ENCODE data around the gene UGT8.
A peak's percentile ranks its signal among the peaks of the same experiment; 100 is the strongest.

Gene UGT8, protein sequence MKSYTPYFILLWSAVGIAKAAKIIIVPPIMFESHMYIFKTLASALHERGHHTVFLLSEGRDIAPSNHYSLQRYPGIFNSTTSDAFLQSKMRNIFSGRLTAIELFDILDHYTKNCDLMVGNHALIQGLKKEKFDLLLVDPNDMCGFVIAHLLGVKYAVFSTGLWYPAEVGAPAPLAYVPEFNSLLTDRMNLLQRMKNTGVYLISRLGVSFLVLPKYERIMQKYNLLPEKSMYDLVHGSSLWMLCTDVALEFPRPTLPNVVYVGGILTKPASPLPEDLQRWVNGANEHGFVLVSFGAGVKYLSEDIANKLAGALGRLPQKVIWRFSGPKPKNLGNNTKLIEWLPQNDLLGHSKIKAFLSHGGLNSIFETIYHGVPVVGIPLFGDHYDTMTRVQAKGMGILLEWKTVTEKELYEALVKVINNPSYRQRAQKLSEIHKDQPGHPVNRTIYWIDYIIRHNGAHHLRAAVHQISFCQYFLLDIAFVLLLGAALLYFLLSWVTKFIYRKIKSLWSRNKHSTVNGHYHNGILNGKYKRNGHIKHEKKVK

DNA sequence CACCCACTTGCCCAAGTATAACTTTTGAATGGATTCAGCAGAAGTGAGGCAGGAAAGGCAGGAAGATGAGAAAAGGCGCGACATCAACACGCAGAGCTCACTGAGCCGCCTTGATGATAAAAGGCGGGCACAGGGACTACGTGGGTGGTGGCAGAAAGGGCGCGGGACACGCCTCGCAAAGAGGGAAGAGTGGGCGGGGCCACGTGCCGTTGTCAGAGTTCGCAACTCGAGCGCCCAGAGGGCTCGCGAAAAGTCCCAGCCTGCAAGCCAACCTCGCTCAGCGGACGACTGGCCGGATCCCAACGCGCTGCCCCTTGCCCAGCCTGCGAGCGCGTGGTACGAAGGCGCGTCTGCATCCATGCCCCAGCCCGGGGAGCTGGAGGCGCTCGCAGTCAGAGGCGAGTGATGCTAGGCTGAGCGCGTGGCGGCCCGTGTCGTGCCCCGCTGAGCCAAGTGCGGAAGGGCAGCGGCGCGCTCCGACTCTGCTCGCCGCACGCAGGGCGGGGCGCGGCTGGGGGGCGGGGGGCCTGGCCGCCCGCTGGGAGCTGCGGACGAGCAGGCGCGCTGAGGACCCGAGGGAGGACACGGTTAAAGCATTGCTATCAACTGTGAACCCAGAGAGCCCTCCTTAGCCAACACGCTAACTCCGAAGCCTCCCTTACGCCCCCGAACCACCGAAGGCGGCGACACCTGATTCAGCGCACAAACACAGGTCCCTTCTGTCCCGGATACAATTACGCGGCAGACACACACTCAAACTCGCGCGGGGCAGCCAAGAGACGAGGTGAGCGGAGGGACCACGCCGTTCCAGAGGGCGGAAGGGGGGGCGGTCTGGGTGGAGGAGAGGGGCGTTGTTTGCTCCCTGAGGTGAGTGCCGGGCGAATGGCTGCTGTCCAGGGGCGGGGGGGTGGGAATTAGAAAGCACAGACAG is at the start of gene UGT8:
TSS of gene UGT8 (plus strand) at position 617 of the 931 bp plus-strand sequence. CDS start 24,074 bp downstream, outside the sequence.
- ChIA-PET CTCF (no interaction called here), POLR2A (no interaction called here)
- TF ChIP-seq, protein P1, sequence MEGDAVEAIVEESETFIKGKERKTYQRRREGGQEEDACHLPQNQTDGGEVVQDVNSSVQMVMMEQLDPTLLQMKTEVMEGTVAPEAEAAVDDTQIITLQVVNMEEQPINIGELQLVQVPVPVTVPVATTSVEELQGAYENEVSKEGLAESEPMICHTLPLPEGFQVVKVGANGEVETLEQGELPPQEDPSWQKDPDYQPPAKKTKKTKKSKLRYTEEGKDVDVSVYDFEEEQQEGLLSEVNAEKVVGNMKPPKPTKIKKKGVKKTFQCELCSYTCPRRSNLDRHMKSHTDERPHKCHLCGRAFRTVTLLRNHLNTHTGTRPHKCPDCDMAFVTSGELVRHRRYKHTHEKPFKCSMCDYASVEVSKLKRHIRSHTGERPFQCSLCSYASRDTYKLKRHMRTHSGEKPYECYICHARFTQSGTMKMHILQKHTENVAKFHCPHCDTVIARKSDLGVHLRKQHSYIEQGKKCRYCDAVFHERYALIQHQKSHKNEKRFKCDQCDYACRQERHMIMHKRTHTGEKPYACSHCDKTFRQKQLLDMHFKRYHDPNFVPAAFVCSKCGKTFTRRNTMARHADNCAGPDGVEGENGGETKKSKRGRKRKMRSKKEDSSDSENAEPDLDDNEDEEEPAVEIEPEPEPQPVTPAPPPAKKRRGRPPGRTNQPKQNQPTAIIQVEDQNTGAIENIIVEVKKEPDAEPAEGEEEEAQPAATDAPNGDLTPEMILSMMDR (IDR thresholded peaks at IDR 0.05; ENCODE audit: control extremely low read depth, extremely low read depth, low read depth, missing control alignments): no peak
- peak; percentile 33 for DNase-seq (ENCODE audit: extremely low spot score)

DNA sequence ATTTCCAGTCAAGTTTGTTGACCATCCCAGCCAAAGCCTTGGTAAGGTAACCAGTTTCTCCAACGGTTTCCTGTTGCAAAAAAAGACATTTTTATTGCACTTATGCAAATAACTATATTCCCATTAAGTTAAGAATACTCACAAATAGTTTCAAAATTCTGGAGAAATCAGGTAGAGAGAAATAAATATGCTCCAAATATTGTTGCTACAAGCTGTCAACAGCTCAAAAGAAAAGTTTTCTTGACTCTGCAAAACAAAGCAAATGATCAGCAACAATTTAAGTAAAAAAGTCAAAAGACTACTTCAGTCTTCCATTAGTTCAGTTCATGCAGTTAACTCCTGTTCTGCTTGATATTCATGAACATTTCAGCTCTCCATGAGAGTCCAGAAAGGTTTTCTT is 49.0 kb upstream of the UGT8 start:
- POLR2A ChIA-PET: no interaction called here
- no peak for DNase-seq (ENCODE audit: extremely low spot score)
- CTCF ChIA-PET: no interaction called here
- TF ChIP-seq, protein P1 (IDR thresholded peaks at IDR 0.05; ENCODE audit: control extremely low read depth, extremely low read depth, low read depth, missing control alignments): no peak

- POLR2A ChIA-PET: no interaction called here
- TF ChIP-seq, protein P1 (IDR thresholded peaks at IDR 0.05; ENCODE audit: control extremely low read depth, extremely low read depth, low read depth, missing control alignments): no peak
- DNase-seq (ENCODE audit: extremely low spot score): no peak
- CTCF ChIA-PET: no interaction called here
Observed at GRCh38 chr4:114558446-114559020, 40.1 kb upstream of the UGT8 start.

DNA sequence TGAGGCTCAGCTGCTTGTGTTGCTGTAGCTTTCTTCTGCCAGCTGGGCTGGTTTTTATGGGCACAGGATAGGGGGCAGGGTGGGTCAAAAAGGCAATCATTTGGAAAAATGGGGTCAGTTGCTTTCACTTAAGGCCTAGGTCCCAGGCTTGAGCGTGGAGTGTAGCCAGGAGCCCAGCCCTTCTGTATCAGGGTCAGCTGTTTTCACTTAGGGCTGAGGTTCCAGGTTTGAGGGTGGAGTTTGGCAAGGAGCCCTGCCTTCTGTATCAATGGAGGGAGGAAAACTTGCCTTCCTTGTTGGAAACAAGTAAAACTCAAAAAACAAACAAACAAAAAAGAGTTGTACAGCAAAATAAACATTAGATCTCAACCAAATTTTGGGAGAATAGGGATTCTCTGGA is 37.0 kb upstream of the UGT8 start:
- no peak for DNase-seq (ENCODE audit: extremely low spot score)
- TF ChIP-seq, protein P1 (IDR thresholded peaks at IDR 0.05; ENCODE audit: control extremely low read depth, extremely low read depth, low read depth, missing control alignments): no peak
- ChIA-PET POLR2A (no interaction called here), CTCF (interaction anchor here (1.2 to 1.4 kb wide), 3 partner anchors 9 to 43 kb away, joined by 3 read pairs; no protein-coding TSS in a partner anchor)

GRCh38 chr4:114562176-114562904 is 36.3 kb upstream of the UGT8 start:
- CTCF ChIA-PET: interaction anchor here (1.2 to 2.2 kb wide), 7 partner anchors 8 to 97 kb away, joined by 3 to 10 read pairs (median 3); no protein-coding TSS in a partner anchor
- DNase-seq (ENCODE audit: extremely low spot score): no peak
- TF ChIP-seq, protein P1 (IDR thresholded peaks at IDR 0.05; ENCODE audit: control extremely low read depth, extremely low read depth, low read depth, missing control alignments): no peak
- POLR2A ChIA-PET: no interaction called here

Measured in GM10248 (cell line).